ENCODE measurements around the gene KCNK6. TPM values are rescaled to one million over a fixed set of nuclear protein-coding genes. Genes with fewer than 3 reads are reported as not detected.

Gene KCNK6
- total and polyA plus RNA-seq, 3 experiments from 2014 or later, result 3.6 to 11.1 (median 10.1) TPM

GRCh38 chr19:38350883-38351282 is 31.2 kb downstream of the KCNK6 start:
- ChIA-PET CTCF (no interaction called here), POLR2A (no interaction called here)
- H3K4me1 Mint-ChIP-seq, result no peaks in the 10 kb centered on the region
- no peaks in the 10 kb centered on the region for H3K4me1 ChIP-seq (ENCODE audit: insufficient read depth, low read length)
- H3K27ac Mint-ChIP-seq, result no peak overlapping the region
- H3K36me3 Mint-ChIP-seq, result peaks cover 0 to 6% (median 0%) of the 10 kb centered on the region in 3 donors
- no peaks in the 10 kb centered on the region for H3K9me3 ChIP-seq (ENCODE audit: low read length)
- no peak overlapping the region for H3K27ac ChIP-seq (ENCODE audit: low read depth, low read length)
- no peaks in the 10 kb centered on the region for H3K9me3 Mint-ChIP-seq
- no peaks in the 10 kb centered on the region for H3K27me3 ChIP-seq (ENCODE audit: insufficient read depth, low read length, poor library complexity, severe bottlenecking)
- no peaks in the 10 kb centered on the region for H3K36me3 ChIP-seq (ENCODE audit: insufficient read depth, low read length)
- H3K27me3 Mint-ChIP-seq, result peaks cover 0 to 5% of the 10 kb centered on the region in 2 donors
- H3K4me3 ChIP-seq (ENCODE audit: low read length), result no peak overlapping the region
- H3K4me3 Mint-ChIP-seq, result no peak overlapping the region
- DNase-seq, result no peak

GRCh38 chr19:38351865-38352395 is 32.3 kb downstream of the KCNK6 start:
- H3K27ac Mint-ChIP-seq, result no peak overlapping the region
- H3K27me3 ChIP-seq (ENCODE audit: insufficient read depth, low read length, poor library complexity, severe bottlenecking), result no peaks in the 10 kb centered on the region
- DNase-seq, result no peak
- ChIA-PET POLR2A (no interaction called here), CTCF (interaction anchor here (1.0 kb wide), 1 partner anchor 22 kb away, joined by 3 read pairs; the partner anchor contains the start of gene PSMD8)
- no peaks in the 10 kb centered on the region for H3K4me1 Mint-ChIP-seq
- no peaks in the 10 kb centered on the region for H3K4me1 ChIP-seq (ENCODE audit: insufficient read depth, low read length)
- no peak overlapping the region for H3K4me3 Mint-ChIP-seq
- no peak overlapping the region for H3K27ac ChIP-seq (ENCODE audit: low read depth, low read length)
- H3K4me3 ChIP-seq (ENCODE audit: low read length), result no peak overlapping the region
- no peaks in the 10 kb centered on the region for H3K9me3 ChIP-seq (ENCODE audit: low read length)
- no peaks in the 10 kb centered on the region for H3K9me3 Mint-ChIP-seq
- no peaks in the 10 kb centered on the region for H3K36me3 ChIP-seq (ENCODE audit: insufficient read depth, low read length)
- peaks cover 3 to 5% of the 10 kb centered on the region in 2 donors for H3K27me3 Mint-ChIP-seq
- H3K36me3 Mint-ChIP-seq, result no peaks in the 10 kb centered on the region

- H3K36me3 ChIP-seq (ENCODE audit: insufficient read depth, low read length), result no peaks in the 10 kb centered on the region
- H3K4me1 ChIP-seq (ENCODE audit: insufficient read depth, low read length), result no peaks in the 10 kb centered on the region
- no peak for DNase-seq
- H3K27ac Mint-ChIP-seq, result no peak overlapping the region
- H3K9me3 Mint-ChIP-seq, result no peaks in the 10 kb centered on the region
- H3K27me3 ChIP-seq (ENCODE audit: insufficient read depth, low read length, poor library complexity, severe bottlenecking), result no peaks in the 10 kb centered on the region
- ChIA-PET POLR2A (interaction anchor here (0.6 kb wide), 1 partner anchor 550 kb away, joined by 3 read pairs; no protein-coding TSS in a partner anchor), CTCF (interaction anchor here (1.0 kb wide), 1 partner anchor 22 kb away, joined by 3 read pairs; the partner anchor contains the start of gene PSMD8)
- H3K27ac ChIP-seq (ENCODE audit: low read depth, low read length), result no peak overlapping the region
- no peak overlapping the region for H3K4me3 Mint-ChIP-seq
- no peaks in the 10 kb centered on the region for H3K36me3 Mint-ChIP-seq
- no peak overlapping the region for H3K4me3 ChIP-seq (ENCODE audit: low read length)
- H3K9me3 ChIP-seq (ENCODE audit: low read length), result no peaks in the 10 kb centered on the region
- H3K27me3 Mint-ChIP-seq, result peaks cover 3 to 5% of the 10 kb centered on the region in 2 donors
- no peaks in the 10 kb centered on the region for H3K4me1 Mint-ChIP-seq
These were observed 33.0 kb downstream of the KCNK6 start for GRCh38 chr19:38352611-38353010.

GRCh38 chr19:38355728-38356725 is 36.4 kb downstream of the KCNK6 start:
- CTCF ChIA-PET, result no interaction called here

GRCh38 chr19:38358071-38358470 is 38.4 kb downstream of the KCNK6 start:
- Mint-ChIP-seq H3K36me3 (no peaks in the 10 kb centered on the region), H3K27me3 (peaks cover 3 to 10% of the 10 kb centered on the region in 2 donors), H3K4me1 (peaks cover 8 to 19% (median 13%) of the 10 kb centered on the region in 3 donors), H3K9me3 (no peaks in the 10 kb centered on the region), H3K4me3 (no peak overlapping the region), H3K27ac (peak overlapping the region in 1 of 8 donors; percentile 40)
- H3K27ac ChIP-seq (ENCODE audit: low read depth, low read length), result no peak overlapping the region
- CTCF ChIA-PET, result no interaction called here
- peaks cover 11% of the 10 kb centered on the region for H3K4me1 ChIP-seq (ENCODE audit: insufficient read depth, low read length)
- H3K36me3 ChIP-seq (ENCODE audit: insufficient read depth, low read length), result no peaks in the 10 kb centered on the region
- DNase-seq, result no peak
- POLR2A ChIA-PET, result no interaction called here
- no peaks in the 10 kb centered on the region for H3K27me3 ChIP-seq (ENCODE audit: insufficient read depth, low read length, poor library complexity, severe bottlenecking)
- H3K9me3 ChIP-seq (ENCODE audit: low read length), result no peaks in the 10 kb centered on the region
- no peak overlapping the region for H3K4me3 ChIP-seq (ENCODE audit: low read length)

More at GRCh38 chr19:38355728-38356725, 36.4 kb downstream of the KCNK6 start:
- Histone ChIP-seq H3K36me3 (ENCODE audit: insufficient read depth, low read length) (no peaks in the 10 kb centered on the region), H3K4me3 (ENCODE audit: low read length) (no peak overlapping the region), H3K4me1 (ENCODE audit: insufficient read depth, low read length) (no peaks in the 10 kb centered on the region), H3K9me3 (ENCODE audit: low read length) (no peaks in the 10 kb centered on the region), H3K27ac (ENCODE audit: low read depth, low read length) (no peak overlapping the region), H3K27me3 (ENCODE audit: insufficient read depth, low read length, poor library complexity, severe bottlenecking) (no peaks in the 10 kb centered on the region)
- Mint-ChIP-seq H3K4me1 (peaks cover 3 to 8% (median 4%) of the 10 kb centered on the region in 3 donors), H3K9me3 (no peaks in the 10 kb centered on the region), H3K27ac (peak overlapping the region in 1 of 8 donors; percentile 65), H3K36me3 (no peaks in the 10 kb centered on the region), H3K4me3 (no peak overlapping the region), H3K27me3 (peaks cover 5 to 7% of the 10 kb centered on the region in 2 donors)
- POLR2A ChIA-PET, result no interaction called here
- DNase-seq, result no peak

GRCh38 chr19:38359242-38360021 is 39.8 kb downstream of the KCNK6 start:
- Mint-ChIP-seq H3K4me3 (peak overlapping the region in 3 of 7 donors; percentile 43 to 71 (median 43)), H3K9me3 (no peaks in the 10 kb centered on the region), H3K36me3 (no peaks in the 10 kb centered on the region), H3K4me1 (peaks cover 8 to 22% (median 13%) of the 10 kb centered on the region in 3 donors), H3K27me3 (peaks cover 0 to 10% of the 10 kb centered on the region in 2 donors), H3K27ac (peak overlapping the region in 1 of 8 donors; percentile 82)
- ChIA-PET POLR2A (no interaction called here), CTCF (interaction anchor here (1.6 kb wide), 1 partner anchor 15 kb away, joined by 4 read pairs; the partner anchor contains the start of gene PSMD8)
- no peaks in the 10 kb centered on the region for H3K9me3 ChIP-seq (ENCODE audit: low read length)
- H3K36me3 ChIP-seq (ENCODE audit: insufficient read depth, low read length), result no peaks in the 10 kb centered on the region
- no peak for DNase-seq
- H3K27me3 ChIP-seq (ENCODE audit: insufficient read depth, low read length, poor library complexity, severe bottlenecking), result no peaks in the 10 kb centered on the region
- no peak overlapping the region for H3K4me3 ChIP-seq (ENCODE audit: low read length)
- peaks cover 12% of the 10 kb centered on the region for H3K4me1 ChIP-seq (ENCODE audit: insufficient read depth, low read length)
- H3K27ac ChIP-seq (ENCODE audit: low read depth, low read length), result no peak overlapping the region

- H3K36me3 Mint-ChIP-seq, result no peaks in the 10 kb centered on the region
- H3K36me3 ChIP-seq (ENCODE audit: insufficient read depth, low read length), result no peaks in the 10 kb centered on the region
- DNase-seq, result no peak
- no peaks in the 10 kb centered on the region for H3K27me3 ChIP-seq (ENCODE audit: insufficient read depth, low read length, poor library complexity, severe bottlenecking)
- POLR2A ChIA-PET, result interaction anchor here (1.0 kb wide), 1 partner anchor 24 kb away, joined by 4 read pairs; the partner anchor contains the start of gene CATSPERG
- H3K4me1 Mint-ChIP-seq, result peaks cover 8 to 22% (median 13%) of the 10 kb centered on the region in 3 donors
- H3K4me3 ChIP-seq (ENCODE audit: low read length), result no peak overlapping the region
- H3K9me3 Mint-ChIP-seq, result no peaks in the 10 kb centered on the region
- H3K27ac Mint-ChIP-seq, result no peak overlapping the region
- peak overlapping the region; percentile 38 to 87 (median 82) for H3K4me3 Mint-ChIP-seq
- H3K4me1 ChIP-seq (ENCODE audit: insufficient read depth, low read length), result peaks cover 12% of the 10 kb centered on the region
- H3K9me3 ChIP-seq (ENCODE audit: low read length), result no peaks in the 10 kb centered on the region
- H3K27ac ChIP-seq (ENCODE audit: low read depth, low read length), result no peak overlapping the region
- H3K27me3 Mint-ChIP-seq, result peaks cover 0 to 10% of the 10 kb centered on the region in 2 donors
- CTCF ChIA-PET, result interaction anchor here (0.7 to 2.0 kb wide), 4 partner anchors 14 to 54 kb away, joined by 3 to 7 read pairs (median 4); partner anchors contain the start of genes CATSPERG, FAM98C and PSMD8
These were observed 40.7 kb downstream of the KCNK6 start for GRCh38 chr19:38360351-38360750.
